ENCODE data around the gene KAT6B.
"Not testable (repeated sequence)": the region's sequence is repeated elsewhere in the genome, so short reads cannot be mapped to it uniquely, and the experiment has no call there.

The KAT6B gene

DNA sequence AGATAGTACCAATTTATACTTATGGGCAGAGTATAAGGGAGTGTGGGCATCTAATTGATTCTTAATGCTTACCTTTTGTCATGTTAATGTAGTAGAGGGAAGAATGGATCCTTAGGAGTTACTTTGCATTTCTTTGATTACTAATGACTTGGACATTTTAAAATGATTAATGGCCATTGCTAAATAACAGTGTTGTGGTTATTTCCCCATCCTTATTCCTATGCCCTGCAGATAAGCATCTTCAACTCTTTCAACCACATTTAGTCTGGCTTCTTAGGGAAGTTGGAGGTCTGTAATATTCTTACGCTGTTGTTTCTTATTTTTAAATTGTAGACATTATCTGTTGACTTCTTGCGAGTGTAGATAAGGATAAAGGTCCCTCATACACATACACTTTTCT, 37.2 kb downstream of the KAT6B start:
- no peak for DNase-seq

DNA sequence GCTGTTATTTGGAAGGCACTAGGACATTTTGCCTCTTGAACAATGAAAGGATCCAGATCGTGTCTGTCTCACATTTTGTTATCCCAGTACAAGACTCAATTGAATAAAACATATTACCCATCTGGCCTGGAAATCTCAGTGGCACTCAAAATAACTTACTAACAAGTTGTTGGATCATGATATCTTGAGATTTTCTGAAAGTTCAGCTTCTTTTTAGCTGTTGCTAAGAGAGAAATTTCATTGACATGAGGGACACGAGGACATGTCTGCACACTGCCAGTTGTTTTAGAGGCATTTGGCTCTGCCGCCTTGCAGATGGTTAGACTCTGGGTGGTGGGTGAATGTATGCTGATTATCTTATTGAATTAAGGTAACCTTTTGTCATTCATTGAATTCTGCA, 41.0 kb downstream of the KAT6B start:
- DNase-seq, result no peak

DNA sequence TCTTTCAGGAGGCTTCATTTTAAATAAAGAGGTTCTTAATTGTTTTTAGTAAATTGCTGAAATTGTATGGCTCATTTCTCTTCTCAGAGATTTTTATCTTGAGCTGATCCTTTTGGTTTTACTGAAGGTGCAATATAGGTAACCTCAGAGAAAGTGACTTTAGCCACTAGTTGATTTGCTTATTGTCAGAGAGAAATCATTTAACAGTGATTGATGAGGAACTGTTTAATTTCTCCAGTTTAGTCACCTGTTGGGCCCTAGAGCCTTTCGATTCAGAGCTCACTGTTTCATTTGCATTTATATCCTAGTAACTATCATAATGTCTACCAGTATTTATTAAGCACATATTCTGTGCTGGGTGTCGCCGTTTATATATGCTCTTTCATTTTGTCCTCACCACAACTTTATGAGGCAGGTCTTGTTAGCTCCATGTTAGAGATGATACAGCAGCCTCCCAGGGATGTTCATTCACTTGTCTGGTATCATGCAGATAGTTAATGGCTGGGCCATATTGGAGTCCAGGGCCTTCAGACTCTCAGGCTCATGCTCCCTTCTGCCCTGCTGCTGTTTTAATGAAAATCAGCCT, 42.1 kb downstream of the KAT6B start:
- DNase-seq, result no peak

DNA sequence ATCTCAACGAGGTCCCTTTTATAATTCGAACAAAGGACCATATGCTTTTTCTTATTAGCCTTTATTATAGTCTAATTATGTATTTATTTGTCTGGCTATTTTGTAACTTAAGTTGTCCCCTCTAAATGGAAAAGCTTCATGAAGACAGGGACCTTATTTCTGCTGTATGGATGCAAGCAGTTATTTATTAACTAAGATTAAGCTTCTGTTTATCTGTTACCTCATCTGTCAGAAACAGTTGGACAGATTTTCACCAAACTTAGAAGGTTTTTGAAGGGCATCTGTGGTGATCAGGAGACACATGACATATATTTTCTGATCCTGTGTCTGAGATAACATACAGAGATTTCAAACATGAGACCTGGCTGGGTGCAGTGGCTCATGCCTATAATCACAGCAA, 43.2 kb downstream of the KAT6B start:
- no peak for DNase-seq

DNA sequence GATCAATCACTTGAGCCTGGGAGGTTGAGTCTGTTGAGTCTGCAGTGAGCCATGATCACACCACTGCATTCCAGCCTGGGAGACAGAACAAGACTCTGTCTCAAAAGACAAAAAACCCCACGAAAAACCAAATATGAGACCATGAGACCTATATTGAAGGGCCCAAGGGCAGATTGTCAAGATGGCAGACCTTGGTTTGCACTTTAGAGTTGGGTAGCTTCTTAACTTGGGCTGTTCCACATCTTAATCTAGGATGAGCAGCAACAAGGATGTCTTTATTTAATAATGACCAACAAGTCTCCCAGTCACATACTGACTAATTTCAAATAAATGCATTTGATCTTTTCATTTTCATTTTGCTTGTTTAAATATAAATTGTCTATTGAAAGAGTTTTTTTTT, 43.8 kb downstream of the KAT6B start:
- no peak for DNase-seq

DNA sequence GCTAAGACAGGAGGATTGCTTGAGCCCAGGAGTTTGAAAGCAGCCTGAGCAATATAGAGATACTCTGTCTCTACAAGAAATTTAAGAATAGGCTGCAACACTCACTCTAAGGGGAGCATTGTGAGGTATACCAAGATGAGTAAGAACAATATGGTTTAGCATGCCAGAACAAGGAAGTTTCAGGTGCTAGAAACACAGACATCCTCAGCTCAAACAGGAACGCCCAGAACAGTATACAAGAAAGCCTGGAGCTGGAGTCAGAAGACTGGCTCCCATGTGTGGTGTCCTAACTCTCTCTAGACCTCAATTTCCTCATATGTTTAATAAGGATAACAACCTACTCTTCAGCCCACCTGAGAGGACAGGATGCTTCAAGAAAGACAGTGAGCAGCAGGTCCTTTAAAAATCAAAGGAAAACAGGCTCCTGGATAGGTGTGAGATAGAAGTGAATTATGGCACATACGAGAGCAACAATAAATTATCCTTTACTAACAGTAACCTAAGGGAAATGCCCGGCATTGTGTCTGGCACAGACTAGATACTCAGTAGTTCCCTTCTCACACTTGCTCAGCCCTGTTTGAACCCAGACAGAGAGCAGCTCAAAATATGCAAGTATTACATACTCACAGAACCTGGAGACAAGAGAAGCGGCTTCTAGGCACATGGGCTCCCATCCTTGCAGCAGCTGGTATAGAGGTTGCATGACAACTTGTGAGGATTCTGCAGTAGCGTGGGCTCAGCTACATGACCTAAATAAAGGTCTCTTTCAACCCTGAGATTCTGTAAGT, 45.4 kb downstream of the KAT6B start:
- peak; percentile 10 for DNase-seq

DNA sequence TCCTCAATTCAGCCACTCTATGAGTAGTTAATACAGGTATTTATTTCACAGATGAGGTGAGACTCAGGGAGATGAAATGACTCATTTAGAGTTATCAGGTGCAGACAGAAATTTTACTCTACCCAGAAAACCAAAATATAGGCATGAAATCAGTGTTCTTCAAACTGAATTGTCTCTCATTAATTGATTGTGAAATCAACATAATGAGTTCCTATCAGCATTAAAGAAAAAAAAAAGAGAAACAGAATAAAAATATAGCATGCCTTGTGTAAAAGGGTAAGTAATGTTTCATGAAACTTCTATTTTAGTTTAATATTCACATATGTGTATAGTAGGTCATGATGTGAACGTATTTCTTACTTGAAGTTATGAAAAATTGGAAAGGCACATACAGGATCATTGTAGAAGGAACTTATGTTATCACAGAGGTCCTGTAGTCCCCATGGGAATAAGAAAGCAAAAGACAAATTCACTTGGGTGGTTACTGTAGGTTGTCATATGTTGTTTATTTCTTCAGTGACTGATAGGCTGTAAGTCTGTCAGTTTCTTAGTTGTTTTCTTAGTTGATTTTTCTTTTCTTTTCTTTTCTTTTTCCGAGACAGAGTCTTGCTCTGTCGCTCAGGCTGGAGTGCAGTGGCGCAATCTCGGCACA, 47.5 kb downstream of the KAT6B start:
- DNase-seq, result no peak

DNA sequence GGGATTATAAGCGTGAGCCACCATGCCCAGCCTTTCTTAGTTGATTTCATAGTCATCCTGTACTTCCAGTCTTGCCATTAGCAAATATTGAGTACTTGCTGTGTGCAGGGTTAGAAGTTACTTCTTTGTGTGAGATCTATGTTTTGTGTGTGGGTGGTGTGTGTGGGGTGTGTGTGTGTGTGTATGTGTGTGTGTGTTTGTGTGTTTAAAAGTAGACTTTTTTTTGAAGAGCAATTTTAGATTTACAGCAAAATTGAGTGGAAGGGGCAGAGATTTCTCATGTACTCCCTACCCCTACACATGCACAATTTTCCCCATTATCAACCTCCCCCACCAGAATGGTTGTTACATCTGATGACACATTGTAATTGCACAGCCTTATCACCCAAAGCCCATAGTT, 48.2 kb downstream of the KAT6B start:
- no peak for DNase-seq

DNA sequence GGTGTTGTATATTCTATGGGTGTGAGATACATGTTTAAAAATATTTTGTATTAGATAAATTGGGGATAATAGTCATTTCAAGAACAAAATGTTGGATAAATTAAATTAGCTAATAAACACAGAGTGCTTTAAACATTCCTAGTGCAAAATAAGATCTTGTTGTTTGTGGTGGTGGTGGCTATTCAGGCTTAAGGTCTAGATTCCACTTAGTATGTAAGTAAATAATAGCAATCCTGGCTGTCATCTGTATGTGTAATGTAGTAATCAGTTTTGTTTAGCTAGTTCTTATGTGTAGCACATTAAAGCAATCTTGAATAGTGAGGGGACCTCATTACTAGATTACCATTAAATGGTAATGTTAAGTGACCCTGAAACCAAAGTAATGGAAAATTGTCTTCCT, 48.7 kb downstream of the KAT6B start:
- no peak for DNase-seq

DNA sequence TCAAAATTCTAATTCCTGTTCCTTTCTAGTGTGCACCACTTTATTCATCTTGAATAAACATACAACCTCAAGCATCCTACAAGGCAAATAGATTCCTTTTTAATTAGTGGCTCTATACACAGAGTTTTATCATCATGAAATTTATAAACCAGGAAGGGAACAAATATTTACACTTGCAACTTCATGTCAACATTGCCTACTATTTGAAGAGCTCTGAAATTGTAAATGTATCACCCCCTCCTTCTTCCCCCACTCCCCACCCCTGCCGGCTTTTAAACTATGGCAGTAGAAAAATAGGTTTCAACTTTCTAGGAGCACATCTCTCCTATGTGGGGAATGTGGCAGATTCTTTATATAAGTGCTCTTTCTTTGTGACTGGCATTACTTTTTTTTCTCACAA, 49.6 kb downstream of the KAT6B start:
- DNase-seq, result no peak

DNA sequence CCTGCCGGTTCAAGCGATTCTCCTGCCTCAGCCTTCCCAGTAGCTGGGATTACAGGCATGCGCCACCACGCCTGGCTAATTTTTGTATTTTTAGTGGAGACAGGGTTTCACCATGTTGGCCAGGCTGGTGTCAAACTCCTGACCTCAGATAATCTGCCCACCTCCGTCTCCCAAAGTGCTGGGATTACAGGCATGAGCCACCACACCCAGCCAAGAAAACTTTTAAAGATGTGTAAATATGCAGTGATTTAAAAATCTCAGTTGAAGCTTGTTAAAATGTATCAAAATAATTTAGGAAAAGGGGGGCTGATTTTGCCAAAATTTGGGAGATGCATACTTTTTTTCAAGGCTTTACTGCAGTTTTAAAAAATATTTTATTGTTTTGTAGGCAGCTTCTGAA, 50.7 kb downstream of the KAT6B start:
- not testable (repeated sequence) for DNase-seq

DNA sequence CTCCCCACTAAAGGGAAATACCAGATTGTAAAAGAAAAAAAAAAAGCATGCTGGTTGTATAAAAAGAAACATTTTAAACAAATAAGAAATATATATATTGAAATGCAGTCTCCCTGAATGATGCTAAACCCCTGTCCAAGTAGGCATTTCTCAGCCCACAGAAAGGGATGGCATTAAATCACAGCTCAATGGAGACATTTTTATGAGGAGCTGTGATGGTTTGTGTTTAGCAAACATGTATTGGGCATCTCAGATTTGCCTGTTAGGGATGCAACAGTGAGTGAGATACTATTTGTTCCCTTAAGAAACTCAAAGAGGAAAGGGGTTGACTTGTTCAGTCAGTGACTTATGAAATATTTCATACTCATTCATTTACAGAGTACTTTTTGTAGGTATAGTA, 51.5 kb downstream of the KAT6B start:
- DNase-seq, result no peak

DNA sequence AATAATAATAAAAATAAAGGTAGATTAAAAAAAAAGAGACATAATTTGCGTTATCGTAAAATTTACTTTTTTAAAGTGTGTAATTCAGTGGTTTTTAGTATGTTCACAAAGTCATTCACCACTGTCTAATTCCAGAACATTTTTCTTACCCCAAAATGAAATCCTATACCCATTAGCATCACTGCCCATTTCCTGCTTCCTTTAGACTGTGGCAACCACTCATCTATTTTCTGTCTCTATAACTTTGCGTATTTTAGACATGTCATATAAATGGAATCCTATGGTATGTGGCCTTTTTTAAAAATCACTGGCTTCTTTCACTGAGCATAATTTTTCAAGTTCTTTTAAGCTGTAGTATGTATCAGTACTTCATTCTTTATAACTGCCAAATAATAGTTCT, 53.6 kb downstream of the KAT6B start:
- no peak for DNase-seq

DNA sequence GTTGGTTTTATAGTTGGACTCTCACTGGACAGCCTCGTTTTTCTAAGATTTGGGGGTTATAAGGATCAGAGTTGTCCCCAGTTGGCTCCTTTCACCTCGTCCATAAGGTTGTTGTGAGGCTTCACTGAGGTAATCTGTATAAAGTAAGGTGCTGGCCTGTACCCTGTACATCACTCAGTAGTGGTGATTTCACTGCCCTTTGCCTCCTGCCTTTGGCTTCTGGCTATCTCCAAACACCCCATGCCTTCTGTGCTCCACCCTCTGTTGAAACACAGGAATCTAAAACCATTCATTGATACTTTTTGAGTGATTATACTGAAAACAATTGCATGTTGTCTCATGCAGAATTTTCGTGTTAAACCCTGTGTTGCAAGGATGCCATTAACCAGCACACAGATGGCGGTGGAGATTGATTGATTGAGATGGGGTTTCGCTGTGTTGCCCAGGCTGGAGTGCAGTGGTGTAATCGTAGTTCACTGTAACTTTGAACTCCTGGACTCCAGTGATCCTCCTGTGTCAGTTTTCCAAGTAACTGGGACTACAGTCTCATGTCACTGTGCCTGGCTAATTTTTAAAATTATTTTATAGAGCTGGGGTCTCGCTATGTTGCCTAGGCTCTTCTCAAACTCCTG, 55.0 kb downstream of the KAT6B start:
- DNase-seq, result no peak

DNA sequence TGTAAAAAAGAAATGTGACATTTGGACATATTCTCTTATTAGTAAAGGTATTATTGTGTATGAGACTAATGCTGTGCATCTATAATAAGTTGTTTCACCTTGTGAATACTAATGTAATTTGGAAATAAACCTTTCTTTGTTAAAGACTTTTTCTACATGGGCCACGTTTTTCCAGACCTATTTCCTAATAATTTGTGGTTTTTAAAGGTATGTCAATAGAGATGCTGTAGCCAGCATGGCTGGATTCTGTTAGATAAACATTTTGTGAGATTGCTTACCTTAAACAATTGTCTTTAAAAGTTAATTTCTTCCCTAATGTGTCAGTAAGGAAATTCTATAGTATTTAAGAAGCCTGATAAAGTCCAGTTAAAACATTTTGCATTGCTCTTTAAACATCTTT, 56.0 kb downstream of the KAT6B start:
- no peak for DNase-seq

DNA sequence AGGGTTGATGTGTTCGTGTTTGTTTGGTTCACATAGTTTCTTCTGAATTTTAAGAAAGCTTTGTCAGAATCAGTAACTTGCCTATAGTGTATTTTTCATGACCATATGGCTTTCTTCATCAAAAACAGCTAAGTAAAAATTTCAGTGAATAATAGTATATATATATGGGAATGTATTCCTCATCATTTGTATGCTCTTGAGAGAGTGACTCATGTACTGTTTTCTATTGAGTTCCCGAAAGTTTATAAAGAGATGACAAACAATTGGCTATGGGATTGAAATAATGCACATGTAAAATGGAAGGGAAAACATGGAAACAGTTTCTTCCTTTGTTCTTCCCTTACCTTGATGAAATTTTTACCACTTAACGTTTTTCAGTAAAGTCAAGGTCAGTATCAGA, 56.4 kb downstream of the KAT6B start:
- DNase-seq, result no peak

DNA sequence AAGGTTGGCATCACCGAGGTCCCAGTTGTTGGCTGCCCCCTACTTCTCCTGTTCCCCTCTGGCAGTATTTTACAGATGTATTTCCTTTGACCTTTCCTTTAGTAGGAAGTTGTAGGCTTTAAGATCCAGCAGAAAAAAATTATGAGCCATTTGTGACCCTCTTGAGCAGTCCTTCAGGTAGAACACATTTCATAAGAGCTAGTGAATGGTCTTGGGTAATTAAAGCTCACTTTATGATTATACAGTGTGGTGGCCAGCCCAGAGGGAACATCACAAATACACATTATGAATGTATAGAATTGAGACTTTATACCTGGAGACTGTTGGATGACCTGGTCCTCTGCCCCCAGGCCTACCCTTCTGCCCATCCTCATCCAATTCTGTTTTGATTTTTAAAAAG, 57.0 kb downstream of the KAT6B start:
- no peak for DNase-seq

DNA sequence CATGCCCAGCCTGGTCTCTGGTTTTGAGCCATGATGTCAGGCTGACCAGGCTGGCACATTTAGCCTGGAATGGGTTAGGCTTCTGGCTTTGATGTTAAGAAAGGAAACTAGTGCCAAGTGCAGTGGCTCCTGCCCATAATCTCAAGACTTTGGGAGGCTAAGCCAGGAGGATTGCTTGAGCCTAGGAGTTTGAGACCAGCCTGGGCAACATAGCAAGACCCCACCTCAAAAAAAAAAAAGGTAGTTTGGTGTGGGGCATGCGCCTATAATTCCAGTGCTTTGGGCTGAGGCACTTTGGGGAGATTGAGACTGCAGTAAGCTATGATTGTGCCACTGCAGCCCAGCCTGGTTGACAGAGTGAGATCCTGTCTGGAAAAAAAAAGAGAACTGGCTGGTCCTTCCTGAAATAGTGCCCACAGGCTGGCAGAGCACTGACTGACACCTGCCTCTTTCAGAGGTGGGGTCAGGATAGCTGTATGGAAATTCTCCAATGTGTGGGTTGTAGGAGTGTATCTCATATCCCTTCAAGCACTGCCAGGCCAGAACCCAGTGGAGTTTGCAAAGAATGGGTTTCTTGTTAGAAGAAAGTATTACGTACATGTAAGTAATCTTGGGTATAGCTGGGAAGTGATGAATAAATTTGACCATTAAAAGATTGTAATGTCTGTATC, 61.3 kb downstream of the KAT6B start:
- DNase-seq, result no peak

DNA sequence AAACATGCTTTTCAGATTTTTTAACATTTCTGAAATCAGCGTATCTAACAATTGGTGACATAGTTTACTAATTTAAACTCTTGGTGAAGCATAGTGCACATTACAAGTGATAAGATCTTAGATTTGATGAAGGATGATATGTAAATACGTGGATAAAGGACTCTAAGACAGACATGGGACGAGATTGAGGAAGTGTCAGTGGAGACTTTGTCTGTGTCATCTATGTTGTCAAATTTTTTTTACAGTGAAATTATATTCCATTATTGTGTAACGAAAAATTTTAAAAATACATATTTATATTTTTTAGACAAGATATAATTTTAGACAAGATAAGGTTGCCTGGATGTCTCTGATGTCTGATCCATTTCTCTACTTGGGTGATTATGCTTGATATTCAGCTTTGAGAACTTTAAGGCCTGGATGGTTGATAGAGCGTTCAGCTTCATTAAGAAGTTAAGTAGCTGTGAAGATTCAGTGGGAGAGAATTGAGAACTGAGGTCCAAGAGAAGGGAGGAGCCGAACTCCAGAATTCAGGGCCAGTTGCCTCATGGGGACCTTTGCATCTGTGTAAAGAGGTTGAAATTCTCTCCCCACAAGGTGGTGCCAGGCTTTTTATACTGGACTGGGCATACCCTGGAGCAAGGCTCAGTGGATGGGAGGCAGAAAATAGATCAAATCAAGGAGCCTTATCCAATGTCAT, 62.7 kb downstream of the KAT6B start:
- DNase-seq, result no peak

DNA sequence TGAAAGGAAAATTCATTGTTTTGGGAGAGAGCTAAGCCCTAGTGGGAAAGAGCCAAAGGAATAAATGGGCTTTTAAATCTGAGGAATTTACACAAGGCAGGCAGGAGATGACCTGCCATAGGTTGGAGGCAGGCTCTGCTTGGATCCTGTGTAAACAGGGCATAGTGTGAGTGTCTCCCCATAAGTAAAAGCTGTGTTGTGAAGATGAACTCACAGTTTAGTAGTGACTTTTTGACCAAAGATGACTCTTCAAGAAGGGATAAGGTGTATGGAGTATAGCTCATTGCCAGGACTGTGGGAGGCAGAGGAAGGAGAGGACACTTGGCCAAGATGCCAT, 63.2 kb downstream of the KAT6B start:
- no peak for DNase-seq

DNA sequence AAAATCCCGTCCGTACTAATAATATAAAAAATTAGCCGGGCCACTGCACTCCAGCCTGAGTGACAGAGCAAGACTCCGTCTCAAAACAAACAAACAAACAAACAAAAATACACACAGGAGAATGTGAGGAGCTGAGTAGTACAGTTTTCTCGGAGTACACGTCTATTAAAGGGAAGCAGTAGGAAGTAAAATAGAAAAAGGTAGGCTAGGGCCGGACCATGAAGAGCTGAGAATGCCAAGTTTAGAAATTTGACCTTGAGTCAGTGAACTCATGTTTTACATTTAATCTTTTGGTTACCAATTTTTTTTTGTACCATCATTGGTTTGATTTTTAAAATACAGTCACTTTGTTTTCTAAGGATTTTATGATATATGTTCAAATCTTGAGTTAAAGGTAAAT, 64.1 kb downstream of the KAT6B start:
- no peak for DNase-seq

DNA sequence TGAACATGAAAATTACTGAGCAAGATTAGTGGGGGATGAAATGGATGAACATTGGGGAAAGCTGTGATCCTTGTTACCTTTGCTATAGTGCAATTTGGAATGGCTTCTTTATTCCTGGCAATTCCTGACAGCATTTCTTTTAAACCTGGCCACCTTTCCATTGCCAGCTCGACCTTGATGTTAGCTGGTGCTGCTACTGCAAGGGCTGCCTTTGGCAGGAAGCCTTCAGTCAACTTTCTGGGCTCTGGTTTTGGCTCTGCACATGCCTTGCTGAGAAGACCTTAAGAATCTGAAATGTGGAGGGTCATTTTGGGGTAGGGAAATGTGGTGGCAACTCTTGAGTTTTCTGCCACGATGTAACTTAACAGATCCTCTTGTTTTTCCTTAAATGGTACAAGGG, 64.7 kb downstream of the KAT6B start:
- no peak for DNase-seq

DNA sequence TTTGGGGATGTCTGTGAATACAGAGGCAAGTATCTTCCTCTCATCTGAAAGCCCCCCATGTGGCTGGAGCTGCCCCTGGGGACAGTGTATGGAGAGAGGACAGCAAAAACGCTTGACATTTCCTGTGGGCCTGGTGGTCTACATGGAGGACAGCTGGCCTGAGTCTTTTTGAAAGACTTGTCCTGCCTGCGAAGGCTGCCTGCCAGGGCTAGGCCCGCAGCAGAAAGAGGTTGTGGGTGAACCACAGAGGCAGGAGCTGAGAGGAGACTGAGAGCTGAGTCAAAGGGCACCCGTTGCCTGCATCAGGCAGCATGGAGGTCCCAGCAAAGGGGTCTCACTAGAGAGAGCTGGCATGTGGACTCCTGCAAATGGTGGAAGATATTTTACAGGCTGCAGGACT, 66.4 kb downstream of the KAT6B start:
- no peak for DNase-seq

Data from stimulated activated CD4-positive, alpha-beta T cell treated with anti-CD3 and anti-CD28 coated beads, Interleukin-1b, Interleukin-23, amount 100 ng/mL, for 48 hours (primary cell).